Measurements from ENCODE around the gene CDH4. TPM values are rescaled to one million over a fixed set of nuclear protein-coding genes. Genes with fewer than 3 reads are reported as not detected.

Gene CDH4
- total RNA-seq, 1 donor from 2014 or later = 2.2 TPM

DNA sequence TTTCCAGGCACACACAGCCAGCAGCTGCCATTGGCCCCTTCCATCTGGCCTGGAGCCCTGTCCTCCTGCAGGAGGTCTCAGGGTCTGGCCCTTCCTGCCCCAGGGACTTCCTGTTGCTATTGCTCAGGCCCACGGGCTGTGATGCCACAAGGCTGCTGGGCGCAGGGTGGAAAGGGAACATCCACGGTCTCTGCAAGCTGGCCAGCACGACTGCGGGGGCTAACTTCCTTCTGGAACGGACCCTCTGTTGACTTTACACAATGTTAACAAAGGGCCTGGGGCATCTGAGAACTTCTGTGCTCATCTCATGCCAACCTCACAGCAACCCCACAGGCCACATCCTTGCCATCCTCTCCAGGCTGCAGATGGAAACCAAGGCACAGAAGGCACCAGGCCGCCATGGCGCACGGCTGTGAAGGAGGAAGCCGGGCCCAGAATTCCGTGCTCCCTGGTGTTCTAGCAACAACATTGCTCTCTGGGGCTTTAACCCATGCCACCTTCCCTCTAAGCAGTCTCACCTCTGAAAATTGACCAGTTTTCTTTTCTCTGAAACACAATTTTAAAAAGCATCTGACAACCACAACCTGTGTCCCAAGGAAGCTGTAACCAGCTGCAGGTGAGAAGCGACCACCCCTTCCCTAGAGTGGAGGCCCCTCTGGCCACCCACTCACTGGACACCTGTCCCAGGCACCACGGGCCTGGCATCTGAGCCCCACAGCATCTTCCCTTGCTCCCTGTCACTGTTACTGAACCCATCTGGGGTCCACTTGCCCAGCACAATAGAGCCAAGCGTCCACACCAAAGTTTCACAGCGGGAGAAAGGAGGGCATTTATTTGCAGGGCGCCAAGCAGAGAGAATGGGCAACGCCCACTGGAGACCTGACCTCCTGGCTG lies 261.3 kb downstream of the CDH4 start:
- intact Hi-C loops (cut with DNase I) = no loop called here
- DNase-seq (ENCODE audit: low spot score) (no peak), ATAC-seq (no peak)

- ATAC-seq (no peak), DNase-seq (ENCODE audit: low spot score) (no peak)
- intact Hi-C loops (cut with DNase I) = no loop called here
These were observed 261.9 kb downstream of the CDH4 start for GRCh38 chr20:61514018-61514365.

- ATAC-seq (no peak), DNase-seq (ENCODE audit: low spot score) (no peak)
- intact Hi-C loops (cut with DNase I) = no loop called here
These were observed 262.3 kb downstream of the CDH4 start for GRCh38 chr20:61514396-61514795.

DNA sequence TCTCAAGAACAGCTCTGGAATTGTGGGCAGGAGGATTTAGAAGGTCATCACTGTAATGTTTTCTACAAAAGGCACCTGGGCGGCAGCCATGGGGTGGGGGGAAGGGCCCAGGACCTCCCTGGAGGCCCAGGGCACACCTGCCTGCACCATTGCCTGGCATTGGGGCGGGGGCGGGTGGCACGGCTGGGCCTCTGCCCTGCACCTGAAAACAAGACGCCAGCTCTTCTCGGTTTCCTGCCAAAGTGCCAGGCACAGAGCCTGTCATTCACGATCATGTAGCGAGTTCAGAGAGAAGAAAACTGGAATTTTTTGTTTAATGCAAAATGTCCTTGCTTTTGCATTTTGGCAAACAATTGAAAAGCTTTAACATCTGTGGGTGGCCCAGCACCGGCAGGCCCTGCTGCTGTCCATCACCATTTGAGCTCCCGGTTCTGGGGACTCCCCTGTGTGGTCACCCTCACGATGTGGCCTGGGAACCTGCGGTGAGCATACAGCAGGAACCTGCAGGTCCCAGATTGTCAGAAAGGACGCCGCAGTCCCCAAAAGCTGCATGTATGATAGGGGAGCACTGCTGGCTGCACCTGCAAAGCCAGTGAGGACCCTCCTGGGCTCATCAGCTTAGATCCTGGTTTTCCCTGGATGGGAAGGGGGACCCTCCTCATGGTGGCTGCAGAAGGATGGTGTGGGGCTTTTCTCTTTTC lies 262.9 kb downstream of the CDH4 start:
- intact Hi-C loops (cut with DNase I) = no loop called here
- ATAC-seq (no peak), DNase-seq (ENCODE audit: low spot score) (no peak)

- ATAC-seq = no peak
These were observed 263.9 kb downstream of the CDH4 start for GRCh38 chr20:61515922-61516321.

GRCh38 chr20:61516346-61517208 lies 264.5 kb downstream of the CDH4 start:
- DNase-seq (ENCODE audit: low spot score) = no peak
- no peak for ATAC-seq
- intact Hi-C loops (cut with DNase I) = no loop called here

More at GRCh38 chr20:61515922-61516321, 263.9 kb downstream of the CDH4 start:
- intact Hi-C loops (cut with DNase I) = no loop called here
- no peak for DNase-seq (ENCODE audit: low spot score)

DNA sequence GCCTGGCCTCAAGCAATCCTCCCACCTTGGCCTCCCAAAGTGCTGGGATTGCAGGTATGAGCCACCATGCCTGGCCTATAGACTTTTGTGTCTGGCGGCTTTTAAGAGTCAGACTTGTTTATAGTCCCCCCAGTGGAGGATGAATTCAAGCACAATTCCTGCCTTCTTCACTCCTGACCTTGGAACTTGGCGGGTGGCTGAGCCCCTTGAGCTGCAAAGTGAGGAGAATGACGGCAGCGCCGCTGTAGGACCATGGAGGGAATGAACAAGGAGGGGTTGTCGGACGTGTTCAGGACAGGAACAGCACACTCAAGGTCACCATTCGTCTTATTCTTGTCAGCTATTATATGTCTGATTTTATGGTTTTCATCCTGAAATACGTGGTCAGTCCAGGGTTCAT lies 265.4 kb downstream of the CDH4 start:
- DNase-seq (ENCODE audit: low spot score) (no peak), ATAC-seq (no peak)
- intact Hi-C loops (cut with DNase I) = no loop called here

DNA sequence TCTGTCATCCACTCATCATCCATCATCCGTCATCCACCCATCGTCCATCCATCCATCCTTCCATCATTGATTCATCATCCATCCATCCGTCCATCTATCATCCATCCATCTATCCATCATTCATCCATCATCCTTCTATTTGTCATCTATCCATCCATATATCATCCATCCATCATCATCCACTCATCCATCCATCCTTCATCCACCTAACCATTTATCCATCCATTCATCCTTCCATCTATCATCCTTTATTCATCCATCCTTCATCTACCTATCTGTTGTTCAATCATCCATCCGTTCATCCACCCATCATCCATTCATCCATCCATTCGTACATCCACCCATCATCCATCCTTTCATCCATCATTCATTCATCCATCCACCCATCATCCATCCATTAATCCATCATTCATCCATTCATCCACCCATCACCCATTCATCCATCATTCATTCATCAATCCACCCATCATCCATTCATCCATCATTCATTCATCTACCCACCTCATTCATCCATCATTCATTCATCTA lies 266.4 kb downstream of the CDH4 start:
- ATAC-seq (no peak), DNase-seq (ENCODE audit: low spot score) (no peak)
- intact Hi-C loops (cut with DNase I) = no loop called here

- DNase-seq (ENCODE audit: low spot score) (no peak), ATAC-seq (no peak)
- intact Hi-C loops (cut with DNase I) = no loop called here
These were observed 267.4 kb downstream of the CDH4 start for GRCh38 chr20:61519488-61519887.

- ATAC-seq (no peak), DNase-seq (ENCODE audit: low spot score) (no peak)
- intact Hi-C loops (cut with DNase I) = no loop called here
These were observed 268.2 kb downstream of the CDH4 start for GRCh38 chr20:61520076-61520892.

DNA sequence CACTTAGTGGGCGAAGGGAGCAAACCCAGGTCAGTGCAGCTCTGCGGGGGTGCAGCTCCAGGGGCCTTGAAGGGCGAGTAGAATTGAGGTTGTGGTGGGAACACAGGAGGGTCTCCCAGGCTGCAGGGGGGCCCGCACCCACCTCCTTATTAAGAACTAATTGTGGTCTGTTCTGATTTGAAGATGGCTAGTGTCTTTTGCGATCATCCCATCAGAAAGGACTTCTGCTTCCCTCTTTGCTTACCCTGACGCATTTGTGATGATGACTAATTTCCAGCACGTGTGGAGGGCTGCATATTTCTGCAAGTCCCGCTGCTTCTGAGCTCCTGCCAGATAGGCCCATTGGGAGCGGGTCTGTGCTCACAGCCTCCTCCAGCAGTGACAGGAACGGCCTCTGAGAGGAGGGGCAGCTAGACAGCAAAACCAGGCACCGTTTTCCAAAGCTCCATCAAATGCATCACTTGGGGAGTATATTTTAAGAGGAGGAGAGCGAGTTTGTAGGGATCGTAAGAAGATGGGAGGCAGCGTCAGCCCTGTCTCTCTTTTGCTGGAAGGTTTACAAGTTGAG lies 268.9 kb downstream of the CDH4 start:
- DNase-seq (ENCODE audit: low spot score) (no peak), ATAC-seq (peak; percentile 80)
- intact Hi-C loops (cut with DNase I) = no loop called here

GRCh38 chr20:61521687-61522420 lies 269.8 kb downstream of the CDH4 start:
- ATAC-seq (no peak), DNase-seq (ENCODE audit: low spot score) (no peak)
- intact Hi-C loops (cut with DNase I) = no loop called here

- ATAC-seq (no peak), DNase-seq (ENCODE audit: low spot score) (no peak)
- intact Hi-C loops (cut with DNase I) = no loop called here
These were observed 270.5 kb downstream of the CDH4 start for GRCh38 chr20:61522498-61523090.

DNA sequence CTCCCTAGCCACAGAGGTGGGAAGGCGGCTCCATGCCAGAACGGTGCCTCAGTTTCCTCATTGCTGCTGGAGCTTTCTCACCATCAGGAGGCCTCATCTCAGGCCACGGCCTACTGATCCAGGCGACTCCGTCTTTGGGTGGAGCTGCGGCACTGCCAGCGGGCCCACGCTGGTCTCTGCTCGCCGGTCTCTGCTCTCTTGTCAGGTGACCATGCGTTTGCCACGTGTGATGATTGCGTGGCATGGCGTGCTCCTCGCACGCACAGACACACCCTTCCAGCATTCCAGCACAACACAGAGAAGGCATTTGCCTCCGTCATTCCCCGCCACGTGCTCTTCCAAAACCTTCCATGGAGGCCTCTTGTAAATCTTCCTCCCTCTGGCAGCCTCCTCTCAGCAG lies 271.1 kb downstream of the CDH4 start:
- no peak for DNase-seq (ENCODE audit: low spot score)
- ATAC-seq = no peak
- intact Hi-C loops (cut with DNase I) = no loop called here

DNA sequence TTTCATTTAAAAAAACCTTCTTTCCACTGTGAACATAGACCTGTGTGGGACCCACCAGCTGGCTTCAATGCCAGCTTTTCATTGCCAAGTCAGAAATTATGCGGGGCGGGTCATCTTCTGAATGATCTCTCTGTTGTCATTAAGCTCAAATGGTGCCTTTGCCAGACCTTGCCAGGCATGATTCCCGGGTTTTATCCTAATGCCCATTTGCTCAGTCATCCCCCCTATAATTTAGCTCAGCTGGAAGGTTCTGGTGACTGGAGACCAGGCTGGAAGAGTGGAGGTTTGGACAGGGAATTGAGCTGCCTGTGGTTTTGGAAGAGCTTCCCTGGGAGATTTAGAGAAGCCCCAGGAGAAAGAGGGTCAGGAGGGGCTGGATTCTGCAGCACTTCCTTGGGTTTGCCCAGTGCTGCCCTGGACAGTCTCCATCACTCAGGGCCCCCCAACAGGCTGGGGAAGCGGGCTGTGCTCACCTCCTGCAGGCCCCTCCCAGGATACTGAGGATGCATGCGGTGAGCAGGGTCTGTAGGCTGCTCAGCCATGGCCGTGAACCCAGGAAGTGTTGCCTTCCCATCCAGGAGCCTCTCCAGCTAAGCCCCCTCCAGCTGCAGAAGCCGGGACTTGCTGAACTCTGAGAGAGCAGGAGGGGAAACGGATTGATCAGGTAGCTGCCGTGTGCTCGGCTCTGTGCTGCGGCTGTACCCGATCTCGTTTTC lies 273.0 kb downstream of the CDH4 start:
- intact Hi-C loops (cut with DNase I) = no loop called here
- DNase-seq (ENCODE audit: low spot score) = no peak

DNA sequence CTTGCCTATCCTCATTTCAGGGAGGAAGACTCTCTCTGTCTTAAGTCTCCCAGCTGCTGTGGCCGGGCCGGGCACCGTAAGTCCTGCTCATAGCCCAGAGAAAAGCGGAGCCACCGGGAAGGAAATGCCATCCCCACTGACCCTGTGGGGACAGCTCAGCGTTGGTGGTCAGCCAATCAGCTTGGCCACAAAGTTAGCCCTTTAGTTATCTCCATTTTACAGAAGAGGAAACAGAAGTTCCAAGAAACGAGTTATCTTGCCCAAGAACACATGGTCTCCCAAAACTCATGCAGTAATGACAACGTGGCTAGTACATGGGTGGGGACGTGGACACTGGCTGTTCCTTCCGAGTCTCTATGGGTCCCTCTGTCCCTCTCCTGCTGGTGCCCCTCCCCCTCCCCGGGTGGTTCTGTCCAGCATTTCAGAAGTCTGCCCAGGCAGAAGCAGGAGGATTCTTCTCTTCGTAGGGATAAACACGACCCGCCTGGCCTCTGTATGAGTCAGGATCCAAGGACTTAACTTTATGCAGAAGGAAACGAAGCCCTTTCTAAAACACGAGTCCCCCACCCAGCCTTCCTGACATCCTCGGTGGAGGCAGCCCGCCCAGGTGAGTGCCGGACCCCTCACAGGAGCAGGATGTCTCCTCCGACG lies 273.8 kb downstream of the CDH4 start:
- no peak for DNase-seq (ENCODE audit: low spot score)
- intact Hi-C loops (cut with DNase I) = no loop called here
- no peak for ATAC-seq

More for the DNA sequence above, 273.0 kb downstream of the CDH4 start:
- ATAC-seq = no peak
